HFF-Myc (cell line): ENCODE measurements around the gene BACE2.
"Not testable (repeated sequence)": the region's sequence is repeated elsewhere in the genome, so short reads cannot be mapped to it uniquely, and the experiment has no call there.

Experiments used
- DNase-seq: peaks from one replicate; pipeline ENCODE4 v3.0.0-alpha.2; 2011; ENCODE audit warnings: low read depth; ENCODE audit errors: extremely low read depth
- H3K4me3 ChIP-seq: replicated peaks from 2 replicates; pipeline ENCODE4 v1.5.1; 2011; ENCODE audit warnings: low read depth, mild to moderate bottlenecking, control low read depth, low read length
- CTCF ChIP-seq: IDR thresholded peaks from 2 replicates; pipeline ENCODE4 v1.5.1; 2012; ENCODE audit warnings: mild to moderate bottlenecking, low read depth, low read length, control low read depth; ENCODE audit errors: missing control alignments

BACE2 gene

GRCh38 chr21:41233916-41234315 is 66.0 kb downstream of the BACE2 start:
- H3K4me3 ChIP-seq: no peak overlapping the region
- no peak for DNase-seq
- no peak for TF ChIP-seq CTCF

- DNase-seq: no peak
- no peak overlapping the region for H3K4me3 ChIP-seq
- TF ChIP-seq CTCF: no peak
Measured at GRCh38 chr21:41234569-41234968, 66.6 kb downstream of the BACE2 start.

GRCh38 chr21:41235201-41235600 is 67.2 kb downstream of the BACE2 start:
- no peak overlapping the region for H3K4me3 ChIP-seq
- TF ChIP-seq CTCF: no peak
- no peak for DNase-seq

- TF ChIP-seq CTCF: no peak
- H3K4me3 ChIP-seq: no peak overlapping the region
- no peak for DNase-seq
Measured at GRCh38 chr21:41236352-41236973, 68.5 kb downstream of the BACE2 start.

- H3K4me3 ChIP-seq, DNase-seq: not testable (repeated sequence)
Measured at GRCh38 chr21:41238081-41238796, 70.3 kb downstream of the BACE2 start.

GRCh38 chr21:41240040-41240439 is 72.1 kb downstream of the BACE2 start:
- TF ChIP-seq CTCF: no peak
- H3K4me3 ChIP-seq: no peak overlapping the region
- DNase-seq: no peak

- H3K4me3 ChIP-seq: no peak overlapping the region
- DNase-seq: no peak
- TF ChIP-seq CTCF: no peak
Measured at GRCh38 chr21:41241341-41241740, 73.4 kb downstream of the BACE2 start.
